ENCODE results near the gene UIMC1.
"Not testable (repeated sequence)": the region's sequence is repeated elsewhere in the genome, so short reads cannot be mapped to it uniquely, and the experiment has no call there.

UIMC1 gene

DNA sequence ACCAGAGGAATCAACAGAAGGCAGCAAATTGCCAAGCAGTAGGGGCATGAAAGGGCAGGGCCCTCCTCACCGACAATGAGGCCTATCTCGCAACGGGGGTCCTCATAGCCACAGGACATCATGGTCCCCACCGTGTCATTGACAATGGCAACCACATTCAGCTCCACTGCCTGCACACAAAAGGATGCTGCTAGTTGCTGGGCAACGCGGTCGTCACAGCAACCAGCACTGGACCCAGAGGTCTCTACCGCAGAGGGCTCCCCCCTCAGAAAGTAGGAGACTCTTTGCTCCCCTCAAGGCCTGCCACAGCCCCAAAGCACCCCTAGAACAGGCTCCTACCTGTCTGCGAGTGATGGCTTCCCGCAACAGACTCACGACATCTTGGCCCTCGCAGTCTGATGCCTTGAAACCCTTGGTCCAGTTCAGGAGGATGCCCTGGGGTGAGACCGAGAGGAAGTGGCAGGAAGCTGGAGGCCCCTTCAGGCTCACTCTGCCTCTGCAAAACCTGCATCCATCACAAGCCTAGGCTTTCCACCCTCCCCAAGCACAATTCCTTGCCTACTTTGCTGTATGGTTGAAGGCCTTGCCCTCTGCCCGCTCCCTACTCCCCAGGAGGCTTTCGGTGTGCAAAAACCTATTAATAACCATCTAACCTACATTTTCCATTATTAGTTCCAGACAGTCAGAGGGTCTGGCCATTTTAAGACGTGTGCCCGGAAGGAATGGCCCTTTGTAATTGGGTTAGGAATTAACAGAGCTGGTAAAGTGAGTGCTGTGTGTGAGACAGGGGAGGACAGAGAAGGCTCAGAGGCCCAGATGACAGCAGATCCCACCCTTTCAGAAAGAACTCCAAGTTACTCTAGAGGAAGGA, 122.6 kb downstream of the UIMC1 start:
- DNase-seq (ENCODE audit: low read depth in 2 of 2) = no peak

DNA sequence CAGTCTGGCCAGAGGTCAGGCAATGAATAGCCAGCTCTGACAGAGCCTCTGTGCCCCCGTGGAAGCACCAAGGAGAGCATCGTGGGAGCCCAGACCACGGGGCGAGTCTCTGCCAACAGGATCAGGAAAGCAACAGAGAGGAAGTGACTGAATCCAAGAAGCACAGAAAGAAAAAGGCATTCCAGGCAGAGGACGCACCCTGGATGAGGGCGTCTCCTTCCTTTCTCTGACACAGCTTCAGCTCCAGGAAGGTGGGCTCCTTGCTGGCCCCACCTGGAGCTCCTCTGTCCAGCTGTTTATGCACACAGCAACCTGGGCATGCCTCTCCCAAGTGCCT, 124.0 kb downstream of the UIMC1 start:
- no peak for DNase-seq (ENCODE audit: low read depth in 2 of 2)

DNA sequence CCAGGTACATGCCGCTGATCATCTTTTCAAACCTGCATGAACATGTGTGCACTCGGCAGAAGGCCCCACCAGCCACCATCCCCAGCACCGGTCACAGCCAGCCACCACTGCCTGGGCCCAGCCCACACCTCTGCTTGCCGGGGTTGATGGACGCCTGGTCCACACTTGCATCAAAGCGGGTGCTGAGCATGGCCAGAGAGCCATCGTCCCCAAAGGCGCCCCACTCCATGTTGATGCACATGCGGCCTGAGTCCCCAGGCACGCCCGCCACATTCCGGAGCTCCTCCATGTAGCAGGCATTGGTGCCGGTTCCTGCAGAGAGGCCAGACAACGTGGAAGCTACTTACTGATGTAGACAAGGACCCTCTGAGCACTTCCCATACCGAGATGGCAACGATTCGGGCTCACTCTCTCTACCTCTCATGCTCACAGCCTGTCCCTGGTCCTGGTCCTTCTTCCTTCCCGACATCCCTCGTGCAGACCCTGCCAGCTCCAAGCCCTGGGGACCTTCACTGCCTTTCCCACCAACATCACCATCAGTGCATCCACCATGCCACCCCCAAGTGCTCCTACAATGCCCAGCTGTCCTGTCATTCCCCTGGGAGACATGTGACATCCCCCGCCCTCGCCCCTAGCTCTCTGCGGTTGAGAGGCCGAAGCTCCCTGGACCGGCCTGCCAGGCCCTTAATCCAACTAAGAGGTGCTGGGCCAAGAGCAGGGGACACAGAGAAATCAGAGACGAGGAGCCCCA, 124.6 kb downstream of the UIMC1 start:
- DNase-seq (ENCODE audit: low read depth in 2 of 2) = no peak

DNA sequence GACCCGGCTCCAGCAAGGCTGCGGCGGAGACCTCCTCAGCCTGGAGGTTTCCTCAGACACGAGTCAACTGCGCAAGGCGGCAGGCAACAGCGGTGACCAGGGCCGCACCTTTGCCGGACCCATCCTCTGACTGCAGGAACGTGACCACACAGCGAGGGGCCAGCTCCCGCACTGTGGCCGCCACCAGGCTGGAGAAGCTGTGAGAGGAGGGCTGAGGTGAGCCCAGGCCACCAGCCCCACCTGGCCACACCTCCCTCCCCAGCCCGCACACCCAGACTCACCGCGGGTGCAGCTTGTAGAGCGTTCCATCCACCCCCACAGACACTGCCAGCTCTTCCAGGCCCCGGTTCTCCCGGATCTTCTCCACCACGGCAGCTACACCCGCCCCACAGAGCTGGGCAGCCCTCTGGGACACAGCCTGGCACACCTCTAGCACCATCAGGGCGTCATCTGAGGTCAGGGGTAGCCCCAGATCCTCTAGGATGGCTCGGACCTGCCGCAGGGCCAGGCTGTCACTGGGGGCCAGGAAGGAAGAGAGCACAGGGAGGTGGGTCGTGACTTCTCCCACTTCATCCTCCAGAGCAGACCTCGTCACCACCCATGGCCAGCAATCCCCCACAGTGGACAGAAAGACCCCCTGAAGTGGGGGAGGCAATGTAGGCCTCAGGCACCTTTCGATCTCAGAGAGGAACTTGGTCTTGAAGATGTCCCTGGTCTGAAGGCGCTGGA, 125.4 kb downstream of the UIMC1 start:
- no peak for DNase-seq (ENCODE audit: low read depth in 2 of 2)

DNA sequence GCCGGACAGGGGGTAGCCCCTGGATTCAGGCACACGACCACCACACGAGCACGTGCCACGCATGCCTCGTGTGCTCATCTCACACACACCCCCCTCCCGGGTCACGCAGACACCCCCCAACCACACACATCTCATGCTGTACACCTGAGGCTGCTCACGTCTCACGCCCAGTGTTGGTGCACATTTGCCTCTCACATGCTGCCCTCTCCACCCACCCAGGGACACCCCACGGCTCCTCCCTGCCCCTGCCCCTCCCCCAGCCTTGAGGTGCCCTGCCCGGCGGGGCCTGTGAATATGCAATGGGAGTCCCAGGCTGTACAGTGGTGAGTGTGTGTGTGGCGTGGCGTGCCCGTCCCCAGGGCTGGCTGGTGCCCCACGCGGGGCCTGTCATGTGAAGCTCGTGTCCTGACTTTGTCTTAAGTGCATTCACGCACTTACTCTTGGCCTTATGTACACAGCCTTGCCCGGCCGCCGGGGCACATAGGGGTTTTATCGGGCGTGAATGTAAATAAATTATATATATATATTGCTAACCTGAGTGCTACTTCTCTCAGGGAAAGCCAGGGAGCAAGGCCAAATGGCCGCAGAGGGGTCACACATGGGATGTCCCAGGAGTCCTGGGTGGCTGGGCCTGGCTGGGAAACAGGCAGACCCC, 126.1 kb downstream of the UIMC1 start:
- no peak for DNase-seq (ENCODE audit: low read depth in 2 of 2)

DNA sequence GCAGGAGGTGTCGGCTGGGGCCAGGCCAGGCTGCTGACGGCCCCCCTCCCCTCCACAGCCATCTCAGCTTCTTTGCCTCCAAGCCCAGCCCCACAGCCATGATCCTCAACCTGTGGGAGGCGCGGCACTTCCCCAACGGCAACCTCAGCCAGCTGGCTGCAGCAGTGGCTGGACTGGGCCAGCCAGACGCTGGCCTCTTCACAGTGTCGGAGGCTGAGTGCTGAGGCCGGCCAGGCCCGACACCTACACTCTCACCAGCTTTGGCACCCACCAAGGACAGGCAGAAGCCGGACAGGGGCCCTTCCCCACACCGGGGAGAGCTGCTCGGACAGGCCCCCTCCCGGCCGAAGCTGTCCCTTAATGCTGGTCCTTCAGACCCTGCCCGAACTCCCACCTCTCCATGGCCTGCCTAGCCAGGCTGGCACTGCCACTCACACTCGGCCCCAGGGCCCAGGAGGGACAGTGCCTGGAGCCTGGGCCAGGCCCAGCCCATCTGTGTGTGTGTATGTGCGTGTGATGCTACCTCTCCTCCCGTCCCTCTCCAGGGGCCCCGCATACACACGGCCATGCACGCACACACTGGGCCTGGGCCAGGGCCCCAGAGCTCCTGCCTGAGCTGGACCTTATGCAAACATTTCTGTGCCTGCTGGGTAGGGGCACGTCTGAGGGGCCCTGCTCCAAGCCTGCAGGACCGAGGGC, 126.8 kb downstream of the UIMC1 start:
- no peak for DNase-seq (ENCODE audit: low read depth in 2 of 2)

DNA sequence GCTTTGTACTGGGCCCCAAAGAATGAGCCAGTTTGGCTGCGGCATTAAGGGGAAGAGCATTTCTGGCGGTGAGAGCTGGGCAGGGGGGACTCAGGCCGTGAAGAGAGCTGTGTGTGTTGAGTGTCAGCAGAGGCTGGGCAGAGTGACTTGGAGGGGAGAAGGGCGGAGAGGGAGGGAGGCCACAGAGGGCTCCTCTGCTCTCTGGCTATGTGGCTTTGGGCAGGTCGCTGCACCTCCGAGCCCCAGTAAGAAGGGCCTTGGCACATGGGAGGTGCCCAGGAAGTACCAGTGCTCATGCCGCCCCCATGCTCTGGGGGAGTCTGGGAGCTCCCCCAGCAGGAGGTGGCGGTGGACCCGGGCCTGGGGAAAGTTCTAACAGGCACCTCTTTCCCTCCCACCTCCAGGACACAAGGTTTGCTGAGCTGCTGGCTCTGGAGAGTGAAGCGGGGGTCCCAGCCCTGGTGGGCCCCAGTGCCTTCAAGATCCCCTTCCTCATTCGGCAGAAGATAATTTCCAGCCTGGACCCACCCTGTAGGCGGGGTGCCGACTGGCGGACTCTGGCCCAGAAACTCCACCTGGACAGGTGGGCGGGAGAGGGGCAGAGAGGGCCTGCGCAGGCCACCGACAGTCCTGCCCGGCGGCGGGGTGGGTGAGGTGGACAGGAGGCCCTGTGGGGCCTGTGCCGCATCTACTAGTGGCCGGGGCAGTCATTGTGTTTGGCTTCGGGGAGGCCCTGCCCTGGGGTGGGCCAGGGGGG, 127.5 kb downstream of the UIMC1 start:
- DNase-seq (ENCODE audit: low read depth in 2 of 2) = no peak

DNA sequence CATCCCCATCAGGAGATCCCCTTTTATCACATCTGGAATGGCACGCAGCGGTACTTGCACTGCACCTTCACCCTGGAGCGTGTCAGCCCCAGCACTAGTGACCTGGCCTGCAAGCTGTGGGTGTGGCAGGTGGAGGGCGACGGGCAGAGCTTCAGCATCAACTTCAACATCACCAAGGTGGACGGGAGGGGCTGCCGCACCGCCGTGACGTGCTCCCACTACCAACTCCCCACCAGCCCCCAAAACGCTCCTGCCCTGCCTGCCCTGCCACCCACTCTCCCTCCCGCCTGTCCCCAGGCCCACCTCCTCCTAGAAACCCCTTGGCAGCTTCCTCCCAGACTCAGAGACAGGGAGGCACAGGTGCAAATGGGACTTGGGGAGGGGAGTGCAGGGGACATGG, 128.1 kb downstream of the UIMC1 start:
- DNase-seq (ENCODE audit: low read depth in 2 of 2) = no peak

DNA sequence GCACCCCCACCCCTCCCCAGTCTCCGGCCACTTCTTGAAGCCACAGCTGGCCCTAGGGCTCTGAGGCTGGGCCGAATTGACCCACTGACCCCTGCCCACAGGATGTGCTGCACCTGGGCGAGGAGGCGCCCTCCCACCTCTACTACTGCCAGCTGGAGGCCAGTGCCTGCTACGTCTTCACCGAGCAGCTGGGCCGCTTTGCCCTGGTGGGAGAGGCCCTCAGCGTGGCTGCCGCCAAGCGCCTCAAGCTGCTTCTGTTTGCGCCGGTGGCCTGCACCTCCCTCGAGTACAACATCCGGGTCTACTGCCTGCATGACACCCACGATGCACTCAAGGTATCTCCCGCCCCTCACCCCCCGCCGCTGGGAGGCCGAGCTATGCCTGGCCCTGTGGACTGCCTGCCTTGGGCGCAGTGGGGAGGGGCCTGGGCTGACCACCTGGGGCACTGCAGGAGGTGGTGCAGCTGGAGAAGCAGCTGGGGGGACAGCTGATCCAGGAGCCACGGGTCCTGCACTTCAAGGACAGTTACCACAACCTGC, 128.7 kb downstream of the UIMC1 start:
- DNase-seq (ENCODE audit: low read depth in 2 of 2) = no peak

DNA sequence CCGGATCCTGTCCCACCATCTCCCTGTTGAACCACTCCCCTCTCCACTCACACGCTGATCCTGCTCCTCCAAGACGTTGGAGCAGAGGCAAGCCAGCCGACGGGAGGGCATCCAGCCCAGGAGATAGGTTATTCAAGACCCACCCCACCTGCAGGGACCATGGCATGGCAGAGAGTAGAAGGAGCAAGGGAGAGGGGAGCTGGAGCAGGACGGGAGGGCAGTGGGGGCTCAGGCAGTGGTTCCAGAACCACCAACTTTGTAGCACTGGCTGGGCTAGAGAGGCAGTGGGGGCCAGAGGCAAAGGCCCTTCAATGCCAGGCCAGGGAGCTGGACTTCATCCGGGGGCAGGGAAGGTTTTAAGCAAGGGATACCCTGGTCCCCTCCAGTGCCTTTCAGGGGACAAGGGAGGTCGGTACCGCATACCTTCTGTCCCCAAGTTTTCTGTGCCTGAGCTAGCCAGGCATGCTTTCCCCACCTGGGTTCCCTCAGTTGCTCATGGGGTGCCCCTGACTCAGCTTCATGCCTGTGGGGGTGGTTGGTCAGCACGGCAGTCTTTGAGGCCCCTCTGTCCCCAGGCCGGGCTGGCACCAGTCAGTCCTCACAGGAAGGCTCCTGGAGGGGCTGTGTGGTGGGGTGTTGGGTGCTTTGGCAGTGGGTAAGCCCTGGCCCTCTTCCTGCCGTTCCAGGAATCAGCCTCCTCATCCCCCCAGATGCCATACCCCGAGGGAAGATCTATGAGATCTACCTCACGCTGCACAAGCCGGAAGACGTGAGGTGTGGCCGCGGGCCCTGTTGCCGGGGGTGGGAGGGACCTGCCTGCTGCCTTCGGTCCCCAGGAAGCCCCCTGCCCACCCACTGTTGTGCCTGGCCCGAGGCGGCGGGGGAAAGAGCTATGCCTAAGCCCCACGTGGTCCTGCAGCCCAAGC, 129.8 kb downstream of the UIMC1 start:
- DNase-seq (ENCODE audit: low read depth in 2 of 2) = no peak

DNA sequence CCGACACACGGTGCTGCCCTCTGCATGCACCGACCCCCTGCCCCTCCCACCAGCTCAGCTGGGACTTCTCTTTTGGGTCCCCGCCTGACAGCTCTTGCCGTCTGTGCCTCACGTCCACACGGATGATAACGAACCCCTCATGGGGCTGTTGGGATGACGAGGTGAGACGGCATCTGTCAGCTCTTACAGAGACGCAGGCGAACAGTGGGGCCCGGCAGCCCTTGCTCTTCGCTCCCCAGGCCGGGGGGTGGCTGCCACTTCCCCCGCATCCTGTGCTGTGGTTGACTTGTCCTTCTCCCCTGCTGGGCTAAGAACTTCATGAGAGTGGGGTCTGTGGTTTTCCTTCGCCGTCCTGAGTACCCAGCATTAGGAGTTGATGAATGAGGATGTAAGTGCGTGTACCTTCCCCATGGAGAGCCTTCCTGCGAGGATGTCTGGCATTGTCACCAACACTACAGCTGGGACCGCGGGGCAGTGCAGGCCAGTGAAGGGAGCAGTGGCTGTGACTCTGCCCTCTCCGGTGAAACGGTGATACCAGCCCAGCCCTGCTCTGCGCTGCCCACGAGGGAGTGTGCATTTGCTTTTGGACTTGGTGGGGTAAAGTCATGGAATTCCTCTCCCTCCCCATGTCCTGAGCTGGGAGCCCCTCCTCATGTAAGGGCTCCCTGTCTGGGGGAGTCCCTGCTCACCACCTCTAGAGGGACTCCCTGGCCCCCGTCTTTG, 130.6 kb downstream of the UIMC1 start:
- no peak for DNase-seq (ENCODE audit: low read depth in 2 of 2)

DNA sequence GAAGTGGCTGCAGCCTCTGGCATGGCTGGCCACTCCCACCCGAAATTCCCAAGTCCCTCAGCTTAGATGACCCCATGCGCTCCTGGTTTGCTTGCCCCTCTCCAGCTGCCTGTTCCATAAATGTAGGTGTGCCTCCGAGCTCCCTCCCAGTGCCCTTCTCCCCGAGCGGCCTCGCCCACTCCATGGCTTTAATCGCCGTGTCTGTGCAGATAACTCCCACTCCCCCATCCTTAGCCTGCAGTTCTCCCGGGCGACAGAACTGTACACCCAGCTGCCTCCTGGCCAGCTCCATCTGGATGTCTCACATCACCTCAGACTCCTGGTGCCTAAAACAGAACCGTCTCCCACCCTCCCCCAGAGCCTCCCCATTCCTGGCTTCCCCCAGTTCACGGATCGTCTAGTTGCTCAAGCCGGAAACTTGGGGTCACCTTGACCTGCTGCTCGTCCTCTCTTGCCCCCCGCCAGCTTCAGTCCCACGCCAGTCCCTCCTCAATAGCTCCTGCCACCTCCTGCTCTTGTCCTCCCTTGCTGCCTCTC, 131.5 kb downstream of the UIMC1 start:
- DNase-seq (ENCODE audit: low read depth in 2 of 2) = no peak

DNA sequence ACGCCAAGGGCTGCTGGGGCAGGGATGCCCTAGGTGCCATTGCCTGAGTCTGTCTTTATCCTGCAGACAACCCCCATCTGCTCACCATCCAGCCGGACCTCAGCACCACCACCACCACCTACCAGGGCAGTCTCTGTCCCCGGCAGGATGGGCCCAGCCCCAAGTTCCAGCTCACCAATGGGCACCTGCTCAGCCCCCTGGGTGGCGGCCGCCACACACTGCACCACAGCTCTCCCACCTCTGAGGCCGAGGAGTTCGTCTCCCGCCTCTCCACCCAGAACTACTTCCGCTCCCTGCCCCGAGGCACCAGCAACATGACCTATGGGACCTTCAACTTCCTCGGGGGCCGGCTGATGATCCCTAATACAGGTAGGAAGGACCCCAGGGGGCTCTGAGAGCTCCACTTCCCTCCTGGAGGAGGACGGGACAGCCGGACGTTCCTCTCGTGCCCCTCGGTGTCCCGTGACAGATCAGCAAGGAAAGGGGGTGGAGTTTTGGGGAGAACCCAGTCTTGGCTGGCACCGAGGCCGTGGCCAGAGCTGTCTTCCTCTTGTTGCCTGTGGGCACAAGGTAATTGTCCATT, 132.3 kb downstream of the UIMC1 start:
- DNase-seq (ENCODE audit: low read depth in 2 of 2) = no peak

DNA sequence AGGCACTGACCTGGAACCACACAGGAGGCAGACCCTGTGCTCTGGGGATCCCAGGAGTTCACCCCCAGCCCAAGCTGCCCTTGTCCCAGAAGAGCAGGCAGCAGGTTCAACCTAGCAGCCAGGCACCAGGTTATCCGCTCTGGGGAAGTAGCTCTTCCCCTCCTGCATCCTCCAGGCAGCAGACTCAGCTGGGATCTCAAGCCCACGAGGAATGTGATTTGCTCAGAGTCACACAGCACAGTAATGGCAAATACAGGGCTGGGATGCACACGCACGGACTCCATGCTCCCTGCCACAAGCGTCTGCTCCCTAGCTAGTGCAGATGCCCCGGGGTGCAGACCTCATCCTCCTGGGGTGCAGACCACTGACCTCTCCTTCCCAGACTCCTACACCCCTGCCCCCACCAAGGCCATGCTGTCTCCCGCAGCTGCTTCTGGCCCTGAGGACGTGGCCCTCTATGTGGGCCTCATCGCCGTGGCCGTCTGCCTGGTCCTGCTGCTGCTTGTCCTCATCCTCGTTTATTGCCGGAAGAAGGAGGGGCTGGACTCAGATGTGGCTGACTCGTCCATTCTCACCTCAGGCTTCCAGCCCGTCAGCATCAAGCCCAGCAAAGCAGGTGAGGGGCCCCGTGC, 132.9 kb downstream of the UIMC1 start:
- DNase-seq (ENCODE audit: low read depth in 2 of 2) = no peak

DNA sequence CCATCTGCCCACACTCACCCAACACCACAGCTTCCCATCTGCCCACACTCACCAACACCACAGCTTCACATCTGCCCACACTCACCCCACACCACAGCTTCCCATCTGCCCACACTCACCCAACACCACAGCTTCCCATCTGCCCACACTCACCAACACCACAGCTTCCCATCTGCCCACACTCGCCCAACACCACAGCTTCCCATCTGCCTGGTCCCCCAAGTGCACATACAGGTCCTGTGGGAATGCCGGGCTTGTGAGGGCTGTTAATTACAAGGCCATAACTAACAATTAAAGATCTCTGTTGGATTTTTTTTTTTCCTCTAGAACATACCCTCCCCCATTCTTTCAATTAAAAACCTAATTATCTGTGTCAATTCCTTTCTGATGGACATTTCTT, 133.6 kb downstream of the UIMC1 start:
- DNase-seq (ENCODE audit: low read depth in 2 of 2) = not testable (repeated sequence)

DNA sequence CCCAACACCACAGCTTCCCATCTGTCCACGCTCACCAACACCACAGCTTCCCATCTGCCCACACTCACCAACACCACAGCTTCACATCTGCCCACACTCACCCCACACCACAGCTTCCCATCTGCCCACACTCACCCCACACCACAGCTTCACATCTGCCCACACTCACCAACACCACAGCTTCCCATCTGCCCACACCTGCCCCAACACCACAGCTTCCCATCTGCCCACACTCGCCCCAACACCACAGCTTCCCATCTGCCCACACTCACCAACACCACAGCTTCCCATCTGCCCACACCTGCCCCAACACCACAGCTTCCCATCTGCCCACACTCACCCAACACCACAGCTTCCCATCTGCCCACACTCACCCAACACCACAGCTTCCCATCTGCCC, 134.0 kb downstream of the UIMC1 start:
- DNase-seq (ENCODE audit: low read depth in 2 of 2) = not testable (repeated sequence)

DNA sequence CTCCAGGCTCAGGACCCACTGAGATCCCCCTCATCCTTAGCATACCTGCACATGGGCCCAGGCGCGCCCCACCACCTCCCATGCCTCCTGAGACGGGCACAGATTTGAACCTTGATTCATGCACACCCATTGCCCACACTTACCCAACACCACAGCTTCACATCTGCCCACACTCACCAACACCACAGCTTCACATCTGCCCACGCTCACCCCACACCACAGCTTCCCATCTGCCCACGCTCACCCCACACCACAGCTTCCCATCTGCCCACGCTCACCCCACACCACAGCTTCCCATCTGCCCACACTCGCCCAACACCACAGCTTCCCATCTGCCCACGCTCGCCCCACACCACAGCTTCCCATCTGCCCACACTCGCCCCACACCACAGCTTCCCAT, 135.9 kb downstream of the UIMC1 start:
- not testable (repeated sequence) for DNase-seq (ENCODE audit: low read depth in 2 of 2)

Measured in stimulated activated CD8-positive, alpha-beta memory T cell treated with anti-CD3 and anti-CD28 coated beads, Interleukin-15, amount 100 ng/mL, for 4 hours (primary cell).